ENCODE data around the gene FRMD4A.

FRMD4A gene

DNA sequence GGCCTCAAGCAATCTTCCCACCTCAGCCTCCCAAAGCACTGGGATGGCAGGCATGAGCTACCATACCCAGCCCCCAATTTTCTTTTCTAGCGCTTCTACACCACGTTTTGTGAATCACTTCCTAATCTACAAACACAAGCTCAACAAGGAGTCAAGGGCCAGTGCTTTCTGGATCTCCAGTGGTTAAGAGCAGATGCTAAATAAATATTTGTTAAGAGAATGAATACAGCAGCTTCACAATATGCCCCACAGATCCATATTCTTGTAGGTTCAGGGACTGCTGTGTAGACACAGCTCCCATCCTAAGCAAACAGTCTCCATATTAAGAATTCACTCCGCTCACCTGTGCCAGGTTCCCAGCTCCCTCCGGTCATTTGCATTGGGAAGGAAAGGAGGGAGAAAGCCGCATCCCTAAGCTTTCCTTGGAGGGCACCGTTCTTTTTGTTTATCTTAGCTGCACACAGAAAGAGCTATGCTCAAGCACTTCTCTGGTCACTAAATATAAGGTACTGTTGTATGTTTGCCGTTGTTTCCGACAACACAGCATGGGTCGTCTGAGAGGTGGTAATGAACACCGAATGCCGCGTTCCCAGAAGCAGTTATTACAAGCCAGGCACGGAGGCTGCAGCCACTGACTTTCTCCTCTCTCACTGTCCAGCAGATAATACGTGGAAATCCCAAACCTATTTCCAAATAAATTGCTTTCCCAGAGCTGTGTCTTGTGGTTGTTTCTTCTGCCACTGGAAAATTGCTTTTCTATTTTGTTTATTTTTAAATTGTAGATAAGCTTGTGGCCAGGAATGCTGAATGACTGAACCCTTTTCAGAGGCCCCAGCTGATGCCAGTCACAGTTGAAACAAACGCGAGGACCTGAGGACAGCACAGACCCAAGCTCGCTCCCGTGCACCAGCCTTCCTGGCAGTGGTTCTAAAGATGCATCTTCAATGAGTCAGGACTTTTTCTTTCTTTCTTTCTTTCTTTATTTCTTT, 526.9 kb downstream of the FRMD4A start:
- TF ChIP-seq, protein P1, sequence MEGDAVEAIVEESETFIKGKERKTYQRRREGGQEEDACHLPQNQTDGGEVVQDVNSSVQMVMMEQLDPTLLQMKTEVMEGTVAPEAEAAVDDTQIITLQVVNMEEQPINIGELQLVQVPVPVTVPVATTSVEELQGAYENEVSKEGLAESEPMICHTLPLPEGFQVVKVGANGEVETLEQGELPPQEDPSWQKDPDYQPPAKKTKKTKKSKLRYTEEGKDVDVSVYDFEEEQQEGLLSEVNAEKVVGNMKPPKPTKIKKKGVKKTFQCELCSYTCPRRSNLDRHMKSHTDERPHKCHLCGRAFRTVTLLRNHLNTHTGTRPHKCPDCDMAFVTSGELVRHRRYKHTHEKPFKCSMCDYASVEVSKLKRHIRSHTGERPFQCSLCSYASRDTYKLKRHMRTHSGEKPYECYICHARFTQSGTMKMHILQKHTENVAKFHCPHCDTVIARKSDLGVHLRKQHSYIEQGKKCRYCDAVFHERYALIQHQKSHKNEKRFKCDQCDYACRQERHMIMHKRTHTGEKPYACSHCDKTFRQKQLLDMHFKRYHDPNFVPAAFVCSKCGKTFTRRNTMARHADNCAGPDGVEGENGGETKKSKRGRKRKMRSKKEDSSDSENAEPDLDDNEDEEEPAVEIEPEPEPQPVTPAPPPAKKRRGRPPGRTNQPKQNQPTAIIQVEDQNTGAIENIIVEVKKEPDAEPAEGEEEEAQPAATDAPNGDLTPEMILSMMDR (IDR thresholded peaks at IDR 0.05; ENCODE audit: control extremely low read depth, extremely low read depth, low read depth, missing control alignments) = no peak
- ChIA-PET POLR2A (no interaction called here), CTCF (interaction anchor here (0.7 to 1.3 kb wide), 6 partner anchors 9 to 393 kb away, joined by 3 to 4 read pairs (median 3); no protein-coding TSS in a partner anchor)
- no peak for DNase-seq (ENCODE audit: extremely low spot score)

DNA sequence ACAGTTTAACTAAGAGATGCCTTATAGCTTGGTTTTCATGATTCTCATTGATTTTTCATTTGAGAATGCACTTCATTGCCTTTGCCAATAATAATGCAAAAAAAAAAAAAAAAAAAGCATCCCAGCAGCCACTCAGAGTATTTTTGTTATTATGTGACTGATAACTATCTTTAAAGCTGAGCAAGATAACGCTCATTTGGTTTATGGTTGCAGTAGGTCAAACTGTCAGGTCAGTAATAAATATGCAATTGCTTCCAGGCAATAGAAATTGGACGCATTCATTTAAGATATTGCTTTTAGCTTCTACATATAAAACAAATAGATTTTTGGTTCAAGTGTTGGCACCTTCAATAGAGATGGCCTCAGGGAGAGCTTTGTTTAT, 528.8 kb downstream of the FRMD4A start:
- TF ChIP-seq, protein P1 (IDR thresholded peaks at IDR 0.05; ENCODE audit: control extremely low read depth, extremely low read depth, low read depth, missing control alignments) = no peak
- DNase-seq (ENCODE audit: extremely low spot score) = no peak
- ChIA-PET CTCF (interaction anchor here (0.9 to 1.3 kb wide), 2 partner anchors 11 to 18 kb away, joined by 3 to 5 read pairs; no protein-coding TSS in a partner anchor), POLR2A (no interaction called here)

DNA sequence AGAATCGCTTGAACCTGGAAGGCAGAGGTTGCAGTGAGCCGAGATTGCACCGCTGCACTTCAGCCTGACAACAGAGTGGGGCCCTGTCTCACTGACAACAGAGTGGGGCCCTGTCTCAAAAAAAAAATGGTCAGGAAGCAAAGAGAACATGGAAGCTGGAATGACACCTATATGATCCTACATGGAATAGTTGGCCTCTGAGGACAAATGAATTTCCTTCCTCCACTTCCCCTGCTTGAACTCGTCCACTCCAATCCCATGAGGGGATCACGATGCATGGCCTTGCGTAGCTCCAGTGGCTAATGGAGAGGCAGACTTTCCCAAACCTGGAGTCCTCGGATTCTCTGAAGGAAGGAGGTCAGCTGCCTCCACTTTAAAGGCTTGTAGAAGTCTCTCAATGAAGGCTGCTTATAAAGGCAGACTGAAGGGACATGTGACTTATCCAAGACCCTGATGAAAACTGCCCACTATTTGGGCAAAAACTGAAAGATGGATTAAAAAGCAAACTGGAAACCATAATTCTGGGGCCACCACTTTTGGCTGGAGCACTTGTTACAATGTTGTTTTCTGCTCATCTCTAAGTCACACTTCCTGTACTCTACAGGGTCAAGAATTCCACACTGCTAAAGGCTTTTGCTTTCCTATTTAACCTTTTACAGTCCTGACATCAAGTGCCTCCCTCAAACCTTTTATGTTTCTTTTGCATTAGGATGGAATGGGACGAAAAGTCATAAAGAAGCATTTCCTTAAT, 529.4 kb downstream of the FRMD4A start:
- TF ChIP-seq, protein P1 (IDR thresholded peaks at IDR 0.05; ENCODE audit: control extremely low read depth, extremely low read depth, low read depth, missing control alignments) = no peak
- DNase-seq (ENCODE audit: extremely low spot score) = no peak
- ChIA-PET CTCF (interaction anchor here (1.3 kb wide), 1 partner anchor 17 kb away, joined by 5 read pairs; no protein-coding TSS in a partner anchor), POLR2A (no interaction called here)

DNA sequence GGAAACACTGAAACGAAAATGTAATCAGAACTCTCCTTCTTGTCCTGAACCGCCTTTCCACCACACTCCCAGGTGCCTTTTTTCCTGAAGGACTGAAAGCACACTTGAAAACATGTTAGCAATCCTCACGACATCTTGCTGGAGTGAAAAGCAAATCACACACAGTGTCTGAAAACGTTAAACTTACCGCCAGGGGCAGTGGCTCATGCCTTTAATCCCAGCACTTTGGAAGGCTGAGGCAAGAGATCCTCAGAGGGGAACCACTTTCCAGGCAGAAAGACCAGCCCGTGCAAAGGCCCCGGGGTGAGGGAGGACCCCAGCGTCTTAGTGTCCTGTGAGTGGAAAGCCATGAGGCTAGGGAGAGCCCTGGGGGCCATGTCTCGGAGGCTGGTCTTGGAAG, 533.6 kb downstream of the FRMD4A start:
- ChIA-PET POLR2A (no interaction called here), CTCF (no interaction called here)
- TF ChIP-seq, protein P1 (IDR thresholded peaks at IDR 0.05; ENCODE audit: control extremely low read depth, extremely low read depth, low read depth, missing control alignments) = no peak
- DNase-seq (ENCODE audit: extremely low spot score) = no peak

DNA sequence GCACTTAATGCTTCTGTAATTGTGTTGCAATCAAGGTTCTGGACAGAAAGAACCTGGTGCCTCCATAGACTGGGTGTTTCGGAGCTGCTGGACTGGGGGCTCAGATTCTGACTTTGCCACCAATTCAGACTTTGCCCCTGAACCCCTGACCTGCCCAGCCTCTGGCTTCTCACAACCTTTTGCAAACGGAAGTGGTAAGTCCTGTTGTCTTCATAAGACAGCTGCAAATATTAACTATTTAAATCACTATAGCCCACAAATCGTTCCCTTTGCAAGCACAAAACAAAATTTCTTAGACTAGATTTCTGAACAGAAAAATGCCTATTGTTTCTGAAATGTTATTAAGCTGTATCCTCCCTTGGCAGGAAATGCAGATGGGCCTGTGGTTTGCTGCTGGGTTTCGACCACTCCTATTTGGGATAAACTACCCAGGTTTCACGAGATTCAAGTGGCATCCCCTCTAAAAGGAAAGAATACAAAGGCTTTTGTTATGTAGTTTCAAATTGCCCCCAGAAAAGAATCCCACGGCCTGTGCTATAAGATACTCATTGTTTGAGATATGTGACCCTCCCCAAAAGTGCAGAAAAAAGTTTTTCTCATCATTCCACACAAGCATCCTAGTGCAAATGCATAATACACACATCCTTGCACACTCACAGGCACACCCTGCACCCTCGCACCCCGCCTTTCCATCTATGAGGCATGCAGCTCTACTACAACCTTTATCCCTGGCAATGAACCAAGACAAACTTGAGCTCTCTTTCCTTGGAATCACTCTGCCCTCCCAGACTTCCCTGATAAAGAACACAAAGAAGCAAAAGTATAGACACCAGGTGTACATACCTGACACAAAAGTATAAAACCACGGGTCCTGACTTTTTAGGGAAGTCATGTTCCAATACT, 534.8 kb downstream of the FRMD4A start:
- TF ChIP-seq, protein P1 (IDR thresholded peaks at IDR 0.05; ENCODE audit: control extremely low read depth, extremely low read depth, low read depth, missing control alignments) = no peak
- POLR2A ChIA-PET = no interaction called here
- no peak for DNase-seq (ENCODE audit: extremely low spot score)
- CTCF ChIA-PET = interaction anchor here (0.9 to 1.0 kb wide), 2 partner anchors 14 to 391 kb away, joined by 3 read pairs; no protein-coding TSS in a partner anchor
